ENCODE results near the gene LAMA5.

DNA sequence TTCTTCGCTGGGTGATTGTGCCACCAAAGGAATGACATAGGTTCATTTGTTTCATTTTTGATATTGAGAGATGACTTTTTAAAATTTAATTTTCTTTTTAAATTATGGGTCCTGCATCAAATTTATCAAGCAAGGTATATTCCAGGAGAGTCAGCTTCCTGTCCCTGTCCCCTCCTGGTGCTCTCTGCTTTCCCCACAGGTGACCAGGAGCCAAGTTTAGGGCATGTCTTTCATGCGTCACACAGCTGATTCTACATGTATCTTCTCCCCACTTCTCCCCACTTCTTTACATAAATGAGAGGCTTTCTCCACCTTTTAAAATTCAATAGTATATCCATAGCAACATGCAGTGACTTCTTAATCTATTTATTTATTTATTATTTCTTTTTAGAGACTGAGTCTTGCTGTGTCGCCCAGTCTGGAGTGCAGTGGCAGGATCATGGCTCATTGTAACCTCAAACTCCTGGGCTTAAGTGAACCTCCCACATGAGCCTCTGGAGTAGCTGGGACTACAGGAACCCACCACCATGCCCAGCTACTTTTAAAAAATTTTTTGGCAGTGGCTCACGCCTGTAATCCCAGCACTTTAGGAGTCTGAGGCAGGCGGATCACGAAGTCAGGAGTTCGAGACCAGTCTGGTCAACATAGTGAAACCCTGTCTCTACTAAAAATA, 98.7 kb downstream of the LAMA5 start:
- TF ChIP-seq CTCF (IDR thresholded peaks at IDR 0.05; ENCODE audit: poor library complexity) (no peak), EZH2phosphoT487 (IDR thresholded peaks at IDR 0.05; ENCODE audit: low read depth, severe bottlenecking, unreplicated experiment) (no peak)
